Measurements from ENCODE around the gene KIF1A. TPM values are rescaled to one million over a fixed set of nuclear protein-coding genes. Genes with fewer than 3 reads are reported as not detected.
"Not testable (repeated sequence)": the region's sequence is repeated elsewhere in the genome, so short reads cannot be mapped to it uniquely, and the experiment has no call there.

Gene KIF1A
- total RNA-seq, 1 donor from 2014 or later = 2.2 TPM

GRCh38 chr2:240856151-240856980 is 36.3 kb upstream of the KIF1A start:
- no peak overlapping the region for H3K27ac Mint-ChIP-seq
- H3K4me3 Mint-ChIP-seq (ENCODE audit: low read depth) = no peak overlapping the region
- no peak for DNase-seq (ENCODE audit: low spot score)
- no peaks in the 10 kb centered on the region for H3K36me3 Mint-ChIP-seq (ENCODE audit: low read depth)
- peaks cover under 1% of the 10 kb centered on the region for H3K27me3 Mint-ChIP-seq (ENCODE audit: low read depth)
- no peaks in the 10 kb centered on the region for H3K4me1 Mint-ChIP-seq (ENCODE audit: low read depth)
- H3K9me3 Mint-ChIP-seq = peaks cover 5% of the 10 kb centered on the region
- intact Hi-C loops (cut with micrococcal nuclease) = no loop called here

GRCh38 chr2:240855670-240856069 is 35.7 kb upstream of the KIF1A start:
- Mint-ChIP-seq H3K9me3 (peaks cover 5% of the 10 kb centered on the region), H3K4me1 (ENCODE audit: low read depth) (no peaks in the 10 kb centered on the region), H3K27ac (no peak overlapping the region), H3K36me3 (ENCODE audit: low read depth) (no peaks in the 10 kb centered on the region), H3K4me3 (ENCODE audit: low read depth) (no peak overlapping the region), H3K27me3 (ENCODE audit: low read depth) (no peaks in the 10 kb centered on the region)
- no peak for DNase-seq (ENCODE audit: low spot score)
- intact Hi-C loops (cut with micrococcal nuclease) = no loop called here

- H3K27me3 Mint-ChIP-seq (ENCODE audit: low read depth) = no peaks in the 10 kb centered on the region
- H3K9me3 Mint-ChIP-seq = peaks cover 6% of the 10 kb centered on the region
- H3K4me1 Mint-ChIP-seq (ENCODE audit: low read depth) = no peaks in the 10 kb centered on the region
- no peak for DNase-seq (ENCODE audit: low spot score)
- intact Hi-C loops (cut with micrococcal nuclease) = loop anchor here (5.0 kb wide), 1 partner anchor 295 kb away; the partner anchor contains the start of gene PASK
- H3K36me3 Mint-ChIP-seq (ENCODE audit: low read depth) = no peaks in the 10 kb centered on the region
- no peak overlapping the region for H3K4me3 Mint-ChIP-seq (ENCODE audit: low read depth)
- no peak overlapping the region for H3K27ac Mint-ChIP-seq
These were observed 32.8 kb upstream of the KIF1A start for GRCh38 chr2:240852671-240853314.

GRCh38 chr2:240851078-240851991 is 31.3 kb upstream of the KIF1A start:
- Mint-ChIP-seq H3K27me3 (ENCODE audit: low read depth) (no peaks in the 10 kb centered on the region), H3K27ac (no peak overlapping the region), H3K9me3 (peaks cover 8% of the 10 kb centered on the region), H3K4me1 (ENCODE audit: low read depth) (no peaks in the 10 kb centered on the region), H3K4me3 (ENCODE audit: low read depth) (no peak overlapping the region), H3K36me3 (ENCODE audit: low read depth) (no peaks in the 10 kb centered on the region)
- peak; percentile 68 for DNase-seq (ENCODE audit: low spot score)
- intact Hi-C loops (cut with micrococcal nuclease) = loop anchor here (5.0 kb wide), 1 partner anchor 296 kb away; the partner anchor contains the start of gene PASK

- Mint-ChIP-seq H3K9me3 (peaks cover 8% of the 10 kb centered on the region), H3K4me3 (ENCODE audit: low read depth) (no peak overlapping the region), H3K36me3 (ENCODE audit: low read depth) (no peaks in the 10 kb centered on the region), H3K27me3 (ENCODE audit: low read depth) (no peaks in the 10 kb centered on the region), H3K27ac (no peak overlapping the region), H3K4me1 (ENCODE audit: low read depth) (no peaks in the 10 kb centered on the region)
- intact Hi-C loops (cut with micrococcal nuclease) = loop anchor here (5.0 kb wide), 1 partner anchor 297 kb away; the partner anchor contains the start of gene PASK
- DNase-seq (ENCODE audit: low spot score) = no peak
These were observed 30.7 kb upstream of the KIF1A start for GRCh38 chr2:240850756-240851077.

- H3K27ac Mint-ChIP-seq = no peak overlapping the region
- no peaks in the 10 kb centered on the region for H3K36me3 Mint-ChIP-seq (ENCODE audit: low read depth)
- no peaks in the 10 kb centered on the region for H3K4me1 Mint-ChIP-seq (ENCODE audit: low read depth)
- H3K4me3 Mint-ChIP-seq (ENCODE audit: low read depth) = no peak overlapping the region
- no peaks in the 10 kb centered on the region for H3K27me3 Mint-ChIP-seq (ENCODE audit: low read depth)
- intact Hi-C loops (cut with micrococcal nuclease) = loop anchor here (5.0 kb wide), 1 partner anchor 297 kb away; the partner anchor contains the start of gene PASK
- DNase-seq (ENCODE audit: low spot score) = no peak
- H3K9me3 Mint-ChIP-seq = peaks cover 11% of the 10 kb centered on the region
These were observed 30.0 kb upstream of the KIF1A start for GRCh38 chr2:240850026-240850425.

- DNase-seq (ENCODE audit: low spot score) = no peak
- Mint-ChIP-seq H3K27me3 (ENCODE audit: low read depth) (no peaks in the 10 kb centered on the region), H3K4me1 (ENCODE audit: low read depth) (no peaks in the 10 kb centered on the region), H3K9me3 (peaks cover 15% of the 10 kb centered on the region), H3K27ac (no peak overlapping the region), H3K4me3 (ENCODE audit: low read depth) (no peak overlapping the region), H3K36me3 (ENCODE audit: low read depth) (no peaks in the 10 kb centered on the region)
- intact Hi-C loops (cut with micrococcal nuclease) = no loop called here
These were observed 29.1 kb upstream of the KIF1A start for GRCh38 chr2:240848900-240849680.

GRCh38 chr2:240847817-240848216 is 27.8 kb upstream of the KIF1A start:
- no peaks in the 10 kb centered on the region for H3K4me1 Mint-ChIP-seq (ENCODE audit: low read depth)
- intact Hi-C loops (cut with micrococcal nuclease) = no loop called here
- DNase-seq (ENCODE audit: low spot score) = no peak
- H3K27me3 Mint-ChIP-seq (ENCODE audit: low read depth) = peaks cover 2% of the 10 kb centered on the region
- no peak overlapping the region for H3K27ac Mint-ChIP-seq
- H3K9me3 Mint-ChIP-seq = peaks cover 17% of the 10 kb centered on the region
- H3K4me3 Mint-ChIP-seq (ENCODE audit: low read depth) = no peak overlapping the region
- H3K36me3 Mint-ChIP-seq (ENCODE audit: low read depth) = no peaks in the 10 kb centered on the region

- Mint-ChIP-seq H3K9me3 (peaks cover 17% of the 10 kb centered on the region), H3K27ac (no peak overlapping the region), H3K4me1 (ENCODE audit: low read depth) (no peaks in the 10 kb centered on the region), H3K4me3 (ENCODE audit: low read depth) (no peak overlapping the region), H3K27me3 (ENCODE audit: low read depth) (peaks cover 2% of the 10 kb centered on the region), H3K36me3 (ENCODE audit: low read depth) (no peaks in the 10 kb centered on the region)
- intact Hi-C loops (cut with micrococcal nuclease) = no loop called here
- no peak for DNase-seq (ENCODE audit: low spot score)
These were observed 27.0 kb upstream of the KIF1A start for GRCh38 chr2:240846873-240847595.

- H3K4me3 Mint-ChIP-seq (ENCODE audit: low read depth); H3K4me1 Mint-ChIP-seq (ENCODE audit: low read depth); DNase-seq (ENCODE audit: low spot score); H3K27me3 Mint-ChIP-seq (ENCODE audit: low read depth); H3K36me3 Mint-ChIP-seq (ENCODE audit: low read depth); H3K27ac Mint-ChIP-seq; intact Hi-C loops (cut with micrococcal nuclease): not testable (repeated sequence)
- peaks cover 17% of the 10 kb centered on the region for H3K9me3 Mint-ChIP-seq
These were observed 26.3 kb upstream of the KIF1A start for GRCh38 chr2:240846309-240846708.

- intact Hi-C loops (cut with micrococcal nuclease) = no loop called here
- H3K4me1 Mint-ChIP-seq (ENCODE audit: low read depth) = no peaks in the 10 kb centered on the region
These were observed 20.5 kb upstream of the KIF1A start for GRCh38 chr2:240840435-240841060.

More at GRCh38 chr2:240840435-240841060, 20.5 kb upstream of the KIF1A start:
- Mint-ChIP-seq H3K9me3 (peaks cover 14% of the 10 kb centered on the region), H3K27ac (no peak overlapping the region), H3K36me3 (ENCODE audit: low read depth) (no peaks in the 10 kb centered on the region), H3K27me3 (ENCODE audit: low read depth) (peaks cover 4% of the 10 kb centered on the region), H3K4me3 (ENCODE audit: low read depth) (no peak overlapping the region)
- no peak for DNase-seq (ENCODE audit: low spot score)

Measured in activated T-helper 2 cell treated with anti-CD3 and anti-CD28 coated beads, Interferon-gamma antibody, Interleukin-2, Interleukin-4, amounts not matched to agents 10 μg/mL and 5 μg/mL and 100 μg/mL, durations not matched to agents 14 hours and 24 hours and 36 hours (primary cell).